Lower leg skin (tissue), 4 donors: ENCODE measurements around the gene RPF1. TPM values are rescaled to one million over a fixed set of nuclear protein-coding genes. Genes with fewer than 3 reads are reported as not detected.

Experiments used
- DNase-seq, 2 donors: peaks; one replicate each; pipeline ENCODE4 v3.0.0-alpha.2; 2019; ENCODE audit warnings: low spot score in 2 of 2
- H3K4me3 ChIP-seq: fragments of 200-600 bp; sonication (generic); 2 replicates; pipeline ENCODE4 v1.5.1; 2017; ENCODE audit warnings: mild to moderate bottlenecking, low read depth; ENCODE audit not compliant: poor library complexity, severe bottlenecking
- CTCF ChIP-seq, 3 donors: fragments of 450-650 bp; IDR thresholded peaks; one replicate each; pipeline ENCODE4 v1.5.1; 2016; ENCODE audit warnings: antibody characterized with exemption in 3 of 3, mild to moderate bottlenecking in 3 of 3, moderate library complexity in 2 of 3
- POLR2A ChIP-seq, 2 donors: fragments of 450-650 bp; IDR thresholded peaks; one replicate each; pipeline ENCODE4 v1.6.1; 2016 to 2017; ENCODE audit warnings: antibody characterized with exemption in 2 of 2, mild to moderate bottlenecking in 1 of 2, moderate library complexity in 1 of 2
- WGBS, 2 donors: methylation state at CpG; one replicate each; pipeline ENCODE4 v1.1.5; 2018; 5-methylcytosine and 5-hydroxymethylcytosine counted together
- intact Hi-C: fragments of 100-400 bp; cut with DNase I; formaldehyde crosslinking; loops from one replicate; pipeline ENCODE4 v1.15.0; 2023; ENCODE audit warnings: low total_unique reads
- total RNA-seq, 4 donors: library from RNA; depleted of rRNA; stranded (reverse); fragments of >200 nt; gene quantifications; one replicate each; pipeline ENCODE4 v1.1.0, GENCODE V29; 2016

Gene RPF1
- total RNA-seq, 4 donors from 2014 or later, result 30.8 to 46.0 (median 37.6) TPM

- TF ChIP-seq CTCF (IDR thresholded peaks at IDR 0.05), result no peak
- WGBS, 2 donors, result 41 to 48% methylated on average over 2 of the region's 2 CpGs
- H3K4me3 ChIP-seq, result no peak overlapping the region
- no peak for DNase-seq
- intact Hi-C loops, result no loop called here
Measured at GRCh38 chr1:84497631-84498275, 18.7 kb downstream of the RPF1 start.

- H3K4me3 ChIP-seq, result no peak overlapping the region
- intact Hi-C loops, result no loop called here
- no peak for DNase-seq
- WGBS, 2 donors, result 34 to 44% methylated on average over 5 of the region's 5 CpGs
- TF ChIP-seq CTCF (IDR thresholded peaks at IDR 0.05) (no peak), POLR2A (IDR thresholded peaks at IDR 0.05) (no peak)
Measured at GRCh38 chr1:84502927-84503326, 23.9 kb downstream of the RPF1 start.

GRCh38 chr1:84504580-84505492 lies 25.8 kb downstream of the RPF1 start:
- intact Hi-C loops, result no loop called here
- DNase-seq, result no peak
- H3K4me3 ChIP-seq, result peak overlapping the region; percentile 69
- 4 to 5% methylated on average over 17 of the region's 17 CpGs for WGBS, 2 donors
- TF ChIP-seq POLR2A (IDR thresholded peaks at IDR 0.05), result no peak
- TF ChIP-seq CTCF (IDR thresholded peaks at IDR 0.05), result no peak

- peak in 1 of 2 donors; percentile 29 for DNase-seq
- 0 to 1% methylated on average over 23 to 44 of the region's 47 CpGs for WGBS, 2 donors
- peak overlapping the region; percentile 69 for H3K4me3 ChIP-seq
- no peak for TF ChIP-seq POLR2A (IDR thresholded peaks at IDR 0.05)
- TF ChIP-seq CTCF (IDR thresholded peaks at IDR 0.05), result no peak
- intact Hi-C loops, result no loop called here
Measured at GRCh38 chr1:84505493-84506001, 26.5 kb downstream of the RPF1 start.

GRCh38 chr1:84506002-84506728 lies 27.1 kb downstream of the RPF1 start, which contains the start of the genes GNG5 and SPATA1:
Gene GNG5 (minus strand): TSS chr1:84506581. CDS start chr1:84506091, 490 bp downstream.
Gene SPATA1 (plus strand): TSS chr1:84506386. CDS start chr1:84516360, 9,974 bp downstream.
- peak; percentile 97 to 100 for DNase-seq
- intact Hi-C loops, result no loop called here
- WGBS, 2 donors, result 0% methylated on average over 32 to 52 of the region's 60 CpGs
- TF ChIP-seq POLR2A (IDR thresholded peaks at IDR 0.05) (no peak), CTCF (IDR thresholded peaks at IDR 0.05) (no peak)
- H3K4me3 ChIP-seq, result peak within 1 kb of the TSS; percentile 69
